Mucosa of descending colon (tissue), 3 donors: ENCODE results near the gene FBLN2. TPM values are rescaled to one million over a fixed set of nuclear protein-coding genes. Genes with fewer than 3 reads are reported as not detected.

Source experiments
- ATAC-seq: fragments of 200-7000 bp; cut with Tn5 transposase; one replicate; pipeline ENCODE4 v1.9.1; 2020; ENCODE audit warnings: mild to moderate bottlenecking, moderate library complexity
- DNase-seq, 3 donors: peaks; one replicate each; pipeline ENCODE4 v3.0.0-alpha.2; 2020
- H3K36me3 ChIP-seq: fragments of 200-600 bp; one replicate; pipeline ENCODE4 v1.8.0; 2021; ENCODE audit warnings: low read depth, mild to moderate bottlenecking
- H3K4me1 ChIP-seq: fragments of 200-600 bp; one replicate; pipeline ENCODE4 v1.8.0; 2021; ENCODE audit warnings: low read depth, mild to moderate bottlenecking
- H3K4me3 ChIP-seq: fragments of 200-600 bp; one replicate; pipeline ENCODE4 v1.8.0; 2021; ENCODE audit warnings: mild to moderate bottlenecking
- H3K9me3 ChIP-seq: fragments of 200-600 bp; one replicate; pipeline ENCODE4 v1.8.0; 2021; ENCODE audit warnings: mild to moderate bottlenecking
- intact Hi-C, 2 donors: fragments of 100-400 bp; cut with DNase I in 1 of 2; cut with micrococcal nuclease in 1 of 2; formaldehyde crosslinking; loops; one replicate each; pipeline versions ENCODE4 v1.11.0 to v1.11.1; 2022; cut with DNase I, micrococcal nuclease
- total RNA-seq, 3 donors: library from RNA; stranded (reverse); fragmentation: NEBNext Ultra II Directional in 2 of 3; extraction: Animal tissue kit (Norgen Biotek cat#: 25700) in 2 of 3; gene quantifications; one replicate each; pipeline versions ENCODE4 v1.2.1 to v1.2.4, GENCODE V29; 2021 to 2023
- TF ChIP-seq, protein P1 (sequence below): fragments of 200-600 bp; IDR thresholded peaks from one replicate; pipeline ENCODE4 v1.8.0; 2022; ENCODE audit warnings: antibody characterized with exemption, mild to moderate bottlenecking
- donor health status: DM: no; HTN: no; CAD: no; lungs with moderate emphysema.
- donor health status: DM: no; HTN: no; CAD: no.
- donor health status: DM: no; HTN: yes; CAD: no.

The FBLN2 gene
- total RNA-seq, 3 donors from 2014 or later, result 10.2 to 48.9 (median 30.5) TPM

DNA sequence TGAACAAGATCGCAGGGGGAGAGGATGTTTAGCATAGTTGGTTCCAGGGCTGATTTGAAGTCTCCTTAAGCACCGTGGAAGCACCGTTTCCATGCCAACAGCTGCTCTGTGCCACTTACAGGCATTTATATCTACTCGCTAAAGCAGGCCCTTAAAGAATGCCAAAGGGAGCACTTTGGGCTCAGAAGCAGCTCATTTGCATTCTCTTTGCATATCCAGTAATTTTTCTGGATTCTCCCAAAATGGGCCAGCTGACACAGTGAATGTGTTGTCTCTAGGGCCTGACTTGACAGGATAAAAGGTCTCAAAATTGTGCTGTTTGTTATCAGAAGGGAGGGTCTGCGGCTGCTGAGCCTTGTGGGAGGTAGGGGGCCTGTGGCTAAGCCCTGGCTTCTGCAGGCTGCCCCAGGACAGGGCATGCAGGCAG, 138.6 kb downstream of the FBLN2 start:
- H3K4me1 ChIP-seq, result no peaks in the 10 kb centered on the region
- TF ChIP-seq, protein P1, sequence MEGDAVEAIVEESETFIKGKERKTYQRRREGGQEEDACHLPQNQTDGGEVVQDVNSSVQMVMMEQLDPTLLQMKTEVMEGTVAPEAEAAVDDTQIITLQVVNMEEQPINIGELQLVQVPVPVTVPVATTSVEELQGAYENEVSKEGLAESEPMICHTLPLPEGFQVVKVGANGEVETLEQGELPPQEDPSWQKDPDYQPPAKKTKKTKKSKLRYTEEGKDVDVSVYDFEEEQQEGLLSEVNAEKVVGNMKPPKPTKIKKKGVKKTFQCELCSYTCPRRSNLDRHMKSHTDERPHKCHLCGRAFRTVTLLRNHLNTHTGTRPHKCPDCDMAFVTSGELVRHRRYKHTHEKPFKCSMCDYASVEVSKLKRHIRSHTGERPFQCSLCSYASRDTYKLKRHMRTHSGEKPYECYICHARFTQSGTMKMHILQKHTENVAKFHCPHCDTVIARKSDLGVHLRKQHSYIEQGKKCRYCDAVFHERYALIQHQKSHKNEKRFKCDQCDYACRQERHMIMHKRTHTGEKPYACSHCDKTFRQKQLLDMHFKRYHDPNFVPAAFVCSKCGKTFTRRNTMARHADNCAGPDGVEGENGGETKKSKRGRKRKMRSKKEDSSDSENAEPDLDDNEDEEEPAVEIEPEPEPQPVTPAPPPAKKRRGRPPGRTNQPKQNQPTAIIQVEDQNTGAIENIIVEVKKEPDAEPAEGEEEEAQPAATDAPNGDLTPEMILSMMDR, result no peak
- DNase-seq (no peak), ATAC-seq (no peak)
- no peak overlapping the region for H3K4me3 ChIP-seq
- no peaks in the 10 kb centered on the region for H3K9me3 ChIP-seq
- intact Hi-C loops, result no loop called here
- no peaks in the 10 kb centered on the region for H3K36me3 ChIP-seq

Other genes starting within 250 kb of the FBLN2 start
- 10 to 100 TPM in 1 of 3 donors, 1 to 10 TPM in 2; 6.7 to 14.8 (median 8.1) TPM for gene NUP210, start 128.8 kb upstream of the FBLN2 start, total RNA-seq
- 10 to 100 TPM; 23.0 to 28.7 (median 25.3) TPM for gene HDAC11, start 68.8 kb upstream of the FBLN2 start, total RNA-seq